Mesenchymal stem cell (in vitro differentiated cells and primary cell): ENCODE measurements around the gene RASGRP1.

Experiments
- DNase-seq: peaks from one replicate; pipeline ENCODE4 v3.0.0-alpha.2; 2013
- H2AFZ ChIP-seq: one replicate; pipeline ENCODE4 v1.6.1; 2013; ENCODE audit warnings: low read depth, mild to moderate bottlenecking, control low read depth, inconsistent platforms, low read length, moderate library complexity
- H2AK5ac ChIP-seq: 2 replicates; pipeline ENCODE4 v1.6.1; 2013; ENCODE audit warnings: low read length, moderate library complexity, mild to moderate bottlenecking, inconsistent platforms; ENCODE audit not compliant: severe bottlenecking
- H2BK120ac ChIP-seq: one replicate; pipeline ENCODE4 v1.6.1; 2013; ENCODE audit warnings: low read depth, mild to moderate bottlenecking, inconsistent platforms, low read length, moderate library complexity
- H2BK12ac ChIP-seq, 2 experiments: one replicate each; pipeline ENCODE4 v1.6.1; 2013; ENCODE audit warnings: inconsistent platforms in 2 of 2, low read length in 2 of 2, mild to moderate bottlenecking in 2 of 2, moderate library complexity in 2 of 2, control low read depth in 1 of 2
- H2BK15ac ChIP-seq: one replicate; pipeline ENCODE4 v1.6.1; 2013; ENCODE audit warnings: mild to moderate bottlenecking, low read depth, inconsistent platforms; ENCODE audit not compliant: poor library complexity, severe bottlenecking
- H2BK5ac ChIP-seq: 2 replicates; pipeline ENCODE4 v1.6.1; 2013; ENCODE audit warnings: low read depth, mild to moderate bottlenecking, low read length, control low read depth, inconsistent platforms; ENCODE audit not compliant: poor library complexity, severe bottlenecking
- H3K14ac ChIP-seq, 2 experiments: one replicate each; pipeline ENCODE4 v1.6.1; 2013; ENCODE audit warnings: inconsistent platforms in 2 of 2, low read length in 2 of 2, control low read depth in 1 of 2, mild to moderate bottlenecking in 1 of 2, moderate library complexity in 1 of 2
- H3K18ac ChIP-seq, 2 experiments: one replicate each; pipeline ENCODE4 v1.6.1; 2013; ENCODE audit warnings: inconsistent platforms in 2 of 2, low read length in 2 of 2, control low read depth in 1 of 2, low read depth in 1 of 2, mild to moderate bottlenecking in 1 of 2
- H3K23ac ChIP-seq, 2 experiments: one replicate each; pipeline ENCODE4 v1.6.1; 2013; ENCODE audit warnings: inconsistent platforms in 2 of 2, low read length in 2 of 2, mild to moderate bottlenecking in 2 of 2, moderate library complexity in 2 of 2, control low read depth in 1 of 2
- H3K27ac ChIP-seq: 2 replicates; pipeline ENCODE4 v1.5.1; 2013; ENCODE audit warnings: mild to moderate bottlenecking, moderate library complexity, low read length, control low read depth, inconsistent platforms; ENCODE audit not compliant: poor library complexity, severe bottlenecking
- H3K27me3 ChIP-seq, 2 experiments: 2 replicates each; pipeline versions ENCODE4 v1.6.1 to v1.7.0; 2013; ENCODE audit warnings: low read length in 2 of 2, mild to moderate bottlenecking in 2 of 2, moderate library complexity in 2 of 2, control low read depth in 1 of 2, inconsistent platforms in 1 of 2; ENCODE audit not compliant: control insufficient read depth in 1 of 2, insufficient read depth in 1 of 2
- H3K36me3 ChIP-seq, 2 experiments: 2 replicates each; pipeline versions ENCODE4 v1.6.1 to v1.7.0; 2013; ENCODE audit warnings: low read length in 2 of 2, control low read depth in 1 of 2, inconsistent platforms in 1 of 2, low read depth in 1 of 2, mild to moderate bottlenecking in 1 of 2; ENCODE audit not compliant: insufficient read depth in 2 of 2, control insufficient read depth in 1 of 2
- H3K4ac ChIP-seq, 2 experiments: one replicate each; pipeline ENCODE4 v1.6.1; 2013; ENCODE audit warnings: inconsistent platforms in 2 of 2, low read length in 2 of 2, mild to moderate bottlenecking in 2 of 2, moderate library complexity in 2 of 2, control low read depth in 1 of 2, low read depth in 1 of 2
- H3K4me1 ChIP-seq: 2 replicates; pipeline ENCODE4 v1.6.1; 2013; ENCODE audit warnings: low read depth, low read length, control low read depth; ENCODE audit not compliant: control insufficient read depth, insufficient read depth
- H3K4me2 ChIP-seq: 2 replicates; pipeline ENCODE4 v1.6.1; 2013; ENCODE audit warnings: low read length, mild to moderate bottlenecking, inconsistent platforms; ENCODE audit not compliant: poor library complexity, severe bottlenecking
- H3K4me3 ChIP-seq, 2 experiments: 2 replicates each; pipeline versions ENCODE4 v1.5.1 to v1.7.0; 2013; ENCODE audit warnings: low read length in 2 of 2, mild to moderate bottlenecking in 2 of 2, control low read depth in 1 of 2, low read depth in 1 of 2; ENCODE audit not compliant: insufficient read depth in 1 of 2
- H3K79me1 ChIP-seq: replicated peaks from 2 replicates; pipeline ENCODE4 v1.6.1; 2013; ENCODE audit warnings: mild to moderate bottlenecking, control low read depth, low read length, inconsistent platforms; ENCODE audit not compliant: poor library complexity, severe bottlenecking
- H3K9ac ChIP-seq: 2 replicates; pipeline ENCODE4 v1.7.0; 2013; ENCODE audit warnings: mild to moderate bottlenecking, low read length, moderate library complexity
- H3K9me3 ChIP-seq: 2 replicates; pipeline ENCODE4 v1.7.0; 2013; ENCODE audit warnings: mild to moderate bottlenecking, low read length; ENCODE audit not compliant: control insufficient read depth
- H4K8ac ChIP-seq: one replicate; pipeline ENCODE4 v1.6.1; 2013; ENCODE audit warnings: inconsistent platforms, mild to moderate bottlenecking, low read length, moderate library complexity
- H4K91ac ChIP-seq: one replicate; pipeline ENCODE4 v1.6.1; 2013; ENCODE audit warnings: mild to moderate bottlenecking, low read length, inconsistent platforms
- WGBS: methylation state at CpG from one replicate; pipeline ENCODE4 v1.1.7; 2013; ENCODE audit warnings: mixed read lengths; 5-methylcytosine and 5-hydroxymethylcytosine counted together

Gene RASGRP1

DNA sequence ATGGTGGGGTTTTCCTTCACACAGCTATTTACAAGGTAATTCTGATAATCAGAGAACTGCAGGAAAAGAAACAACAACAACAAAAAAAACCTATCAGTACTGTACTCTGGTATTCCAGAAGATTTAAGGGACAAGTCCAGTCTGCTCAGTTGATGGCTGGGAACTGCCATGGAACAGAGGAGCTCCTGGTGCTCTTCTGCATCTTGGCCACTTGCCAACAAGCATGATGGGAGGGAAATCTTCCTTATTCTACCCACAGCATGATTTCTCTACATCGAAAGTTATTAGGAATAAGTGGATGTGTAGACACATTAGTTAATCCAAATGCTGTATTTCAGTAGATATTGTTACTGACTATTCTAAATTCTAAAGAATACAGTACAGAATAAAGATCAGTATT, 51.7 kb downstream of the RASGRP1 start:
- H3K27me3 ChIP-seq, result peaks cover 0 to 19% of the 10 kb centered on the region in 2 experiments
- H3K9ac ChIP-seq, result no peak overlapping the region
- H2AFZ ChIP-seq, result no peak overlapping the region
- H2BK120ac ChIP-seq, result no peak overlapping the region
- H3K9me3 ChIP-seq, result no peaks in the 10 kb centered on the region
- H2BK12ac ChIP-seq, result no peak overlapping the region
- no peak overlapping the region for H3K4ac ChIP-seq
- no peak overlapping the region for H3K4me2 ChIP-seq
- no peak overlapping the region for H3K18ac ChIP-seq
- no peak overlapping the region for H2BK5ac ChIP-seq
- WGBS, result no CpG with 5 or more reads among the region's 1 CpG
- H2BK15ac ChIP-seq, result no peak overlapping the region
- H3K79me1 ChIP-seq, result no peaks in the 10 kb centered on the region
- H3K23ac ChIP-seq, result no peak overlapping the region
- no peak overlapping the region for H2AK5ac ChIP-seq
- H4K91ac ChIP-seq, result no peak overlapping the region
- DNase-seq, result no peak
- H3K36me3 ChIP-seq, result no peaks in the 10 kb centered on the region
- H3K14ac ChIP-seq, result no peak overlapping the region
- H3K4me3 ChIP-seq, result no peak overlapping the region
- no peak overlapping the region for H4K8ac ChIP-seq
- no peak overlapping the region for H3K27ac ChIP-seq
- H3K4me1 ChIP-seq, result peaks cover 6% of the 10 kb centered on the region

DNA sequence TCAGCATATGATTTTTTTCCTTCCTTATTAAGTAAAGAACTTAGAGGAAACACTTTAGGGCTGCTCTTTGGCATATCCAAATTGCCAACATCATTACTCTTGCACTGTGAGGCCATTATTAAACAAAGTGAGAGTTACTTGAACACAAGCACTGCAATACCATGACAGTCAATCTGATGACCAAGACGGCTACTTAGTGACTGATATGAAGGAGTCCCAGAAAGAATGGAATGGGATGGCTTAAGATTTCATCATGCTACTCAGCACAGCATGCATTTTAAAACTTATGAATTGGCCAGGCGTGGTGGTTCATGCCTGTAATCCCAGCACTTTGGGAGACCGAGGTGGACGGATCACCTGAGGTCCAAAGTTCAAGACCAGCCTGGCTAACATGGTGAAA, 55.5 kb downstream of the RASGRP1 start:
- Histone ChIP-seq H3K9ac (no peak overlapping the region), H4K91ac (no peak overlapping the region), H2AK5ac (no peak overlapping the region), H3K14ac (no peak overlapping the region), H3K79me1 (no peaks in the 10 kb centered on the region), H3K9me3 (no peaks in the 10 kb centered on the region), H2BK120ac (no peak overlapping the region), H3K4ac (no peak overlapping the region), H3K23ac (no peak overlapping the region), H3K4me1 (peaks cover 2% of the 10 kb centered on the region), H3K4me2 (no peak overlapping the region), H3K18ac (no peak overlapping the region), H3K36me3 (no peaks in the 10 kb centered on the region), H4K8ac (no peak overlapping the region), H2AFZ (no peak overlapping the region), H3K27ac (no peak overlapping the region), H2BK5ac (no peak overlapping the region), H3K27me3 (peaks cover 0 to 13% of the 10 kb centered on the region in 2 experiments), H2BK15ac (no peak overlapping the region), H2BK12ac (no peak overlapping the region), H3K4me3 (no peak overlapping the region)
- WGBS, result 80% methylated on average over 4 of the region's 4 CpGs
- DNase-seq, result no peak

DNA sequence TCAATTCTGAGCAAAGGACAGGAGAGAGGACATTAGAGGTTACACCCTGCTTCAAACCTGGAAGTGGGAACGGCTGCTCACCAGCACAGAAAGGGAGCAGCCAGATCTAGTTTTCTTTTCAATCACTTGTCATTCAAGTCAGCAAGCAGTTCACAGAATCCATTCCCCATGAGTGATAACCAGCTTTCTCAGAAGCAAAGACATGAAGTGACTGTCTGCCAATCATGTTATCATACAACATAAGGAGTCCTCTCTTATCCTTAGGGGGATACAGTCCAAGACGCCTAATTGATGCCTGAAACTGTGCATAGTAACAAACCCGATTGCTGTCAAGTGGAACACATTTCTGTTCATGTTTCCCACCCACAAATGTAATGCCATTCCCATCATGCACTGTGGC, 56.0 kb downstream of the RASGRP1 start:
- no peak overlapping the region for H2BK120ac ChIP-seq

GRCh38 chr15:38507570-38507969, 57.0 kb downstream of the RASGRP1 start:
- Histone ChIP-seq H3K27me3 (peaks cover 0 to 9% of the 10 kb centered on the region in 2 experiments), H3K18ac (no peak overlapping the region), H2BK12ac (no peak overlapping the region), H3K4me1 (peaks cover 2% of the 10 kb centered on the region), H2BK15ac (no peak overlapping the region), H4K91ac (no peak overlapping the region), H2AK5ac (no peak overlapping the region), H3K23ac (no peak overlapping the region), H3K9me3 (no peaks in the 10 kb centered on the region), H4K8ac (no peak overlapping the region), H3K36me3 (no peaks in the 10 kb centered on the region), H2BK5ac (no peak overlapping the region), H3K9ac (no peak overlapping the region), H3K27ac (no peak overlapping the region), H2AFZ (no peak overlapping the region), H3K14ac (no peak overlapping the region), H3K4me3 (no peak overlapping the region), H3K4ac (no peak overlapping the region), H3K79me1 (no peaks in the 10 kb centered on the region), H3K4me2 (no peak overlapping the region), H2BK120ac (no peak overlapping the region)
- 98% methylated on average over 6 of the region's 7 CpGs for WGBS
- no peak for DNase-seq

More for the DNA sequence above, 56.0 kb downstream of the RASGRP1 start:
- no peak overlapping the region for H3K4me3 ChIP-seq
- H3K27me3 ChIP-seq, result peaks cover 0 to 9% of the 10 kb centered on the region in 2 experiments
- H3K9me3 ChIP-seq, result no peaks in the 10 kb centered on the region
- H3K79me1 ChIP-seq, result no peaks in the 10 kb centered on the region
- H4K91ac ChIP-seq, result no peak overlapping the region
- DNase-seq, result no peak
- no peaks in the 10 kb centered on the region for H3K36me3 ChIP-seq
- H3K27ac ChIP-seq, result no peak overlapping the region
- no peak overlapping the region for H3K4me2 ChIP-seq
- H2AFZ ChIP-seq, result no peak overlapping the region
- WGBS, result 94% methylated on average over 3 of the region's 3 CpGs
- no peak overlapping the region for H2AK5ac ChIP-seq
- H3K23ac ChIP-seq, result no peak overlapping the region
- H3K14ac ChIP-seq, result no peak overlapping the region
- no peak overlapping the region for H3K9ac ChIP-seq
- H3K18ac ChIP-seq, result no peak overlapping the region
- no peak overlapping the region for H2BK5ac ChIP-seq
- no peak overlapping the region for H2BK15ac ChIP-seq
- no peak overlapping the region for H4K8ac ChIP-seq
- H2BK12ac ChIP-seq, result no peak overlapping the region
- H3K4ac ChIP-seq, result no peak overlapping the region
- H3K4me1 ChIP-seq, result peaks cover 2% of the 10 kb centered on the region
